ENCODE data around the gene DYSF.

GRCh38 chr2:71665168-71666093 is 212.1 kb downstream of the DYSF start:
- TF ChIP-seq POLR2A (IDR thresholded peaks at IDR 0.05; ENCODE audit: low read depth, low read length) (no peak), POLR2AphosphoS5 (IDR thresholded peaks at IDR 0.05; ENCODE audit: low read depth, low read length) (no peak), TAF1 (IDR thresholded peaks at IDR 0.05; ENCODE audit: borderline replicate concordance, low read depth, low read length) (no peak)
